Cardiac fibroblast (primary cell): ENCODE measurements around the gene ZNF467.

ENCODE experiments used
- DNase-seq, 2 donors: peaks; one replicate each; pipeline versions ENCODE4 v3.0.0 to v3.0.0-alpha.2; 2010; ENCODE audit warnings: low read depth in 2 of 2
- H3K4me3 ChIP-seq, 2 donors: replicated peaks in 1 of 2; 1 replicate in 1 of 2; 2 replicates in 1 of 2; pipeline ENCODE4 v1.5.1; 2011; ENCODE audit warnings: low read depth in 2 of 2, low read length in 2 of 2, mild to moderate bottlenecking in 2 of 2, moderate library complexity in 1 of 2
- CTCF ChIP-seq: IDR thresholded peaks from one replicate; pipeline ENCODE4 v1.5.1; 2011; ENCODE audit warnings: low read depth, mild to moderate bottlenecking, low read length, inconsistent platforms

Gene ZNF467

DNA sequence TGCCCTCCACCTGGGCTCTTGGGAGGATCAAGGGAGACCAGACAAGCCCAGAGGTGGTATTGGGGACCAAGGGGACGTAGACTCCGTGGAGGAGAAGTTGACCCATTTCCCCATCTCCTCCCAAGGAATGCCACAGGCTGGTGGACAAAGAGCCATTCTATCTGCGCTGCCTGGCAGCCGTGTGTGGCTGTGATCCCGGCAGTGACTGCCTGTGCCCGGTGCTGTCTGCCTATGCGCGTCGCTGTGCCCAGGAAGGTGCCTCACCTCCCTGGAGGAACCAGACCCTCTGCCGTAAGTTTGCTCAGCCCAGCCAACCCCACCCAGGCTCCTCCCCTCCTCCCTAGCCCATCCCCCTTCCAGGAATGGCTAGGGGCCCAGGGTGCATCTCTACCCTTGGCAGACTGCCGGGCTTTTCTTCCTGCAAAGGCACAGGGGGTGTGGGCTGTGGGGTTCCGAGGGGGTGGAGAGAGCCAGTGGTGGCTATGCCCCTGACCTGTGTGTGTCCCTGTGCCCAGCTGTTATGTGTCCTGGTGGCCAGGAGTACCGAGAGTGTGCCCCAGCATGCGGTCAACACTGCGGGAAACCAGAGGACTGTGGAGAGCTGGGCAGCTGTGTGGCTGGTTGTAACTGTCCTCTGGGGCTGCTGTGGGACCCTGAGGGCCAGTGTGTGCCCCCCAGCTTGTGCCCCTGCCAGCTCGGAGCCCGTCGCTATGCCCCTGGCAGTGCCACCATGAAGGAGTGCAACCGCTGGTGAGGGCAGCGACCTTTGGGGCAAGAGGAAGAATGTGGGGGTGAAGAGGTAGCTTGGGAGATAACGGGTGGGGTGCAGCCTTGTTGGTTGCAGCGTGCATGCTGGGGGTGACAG, 10.2 kb upstream of the ZNF467 start:
- no peak overlapping the region for H3K4me3 ChIP-seq
- no peak for DNase-seq
- TF ChIP-seq CTCF: no peak

DNA sequence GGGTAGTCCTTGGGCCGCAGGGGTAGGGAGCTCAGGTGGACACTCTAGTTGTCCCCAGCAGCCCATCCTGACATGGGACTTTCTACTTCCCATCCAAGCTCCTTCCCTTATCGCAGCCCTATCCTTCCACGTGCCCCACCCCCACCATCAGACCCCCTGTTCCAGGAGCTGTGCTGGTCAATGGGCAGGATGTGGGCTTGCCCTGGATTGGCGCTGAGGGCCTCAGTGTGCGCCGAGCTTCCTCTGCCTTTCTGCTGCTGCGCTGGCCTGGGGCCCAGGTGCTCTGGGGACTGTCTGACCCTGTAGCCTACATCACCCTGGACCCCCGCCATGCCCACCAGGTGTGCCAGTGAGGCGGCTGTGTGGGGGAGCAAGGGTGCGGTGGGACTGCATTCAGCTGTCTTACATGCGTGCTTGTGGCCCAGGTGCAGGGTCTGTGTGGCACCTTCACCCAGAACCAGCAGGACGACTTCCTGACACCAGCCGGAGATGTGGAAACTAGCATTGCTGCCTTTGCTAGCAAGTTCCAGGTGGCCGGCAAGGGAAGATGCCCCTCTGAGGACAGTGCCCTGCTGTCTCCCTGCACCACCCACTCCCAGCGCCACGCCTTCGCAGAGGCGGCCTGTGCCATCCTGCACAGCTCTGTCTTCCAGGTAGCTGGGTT, 9.4 kb upstream of the ZNF467 start:
- no peak overlapping the region for H3K4me3 ChIP-seq
- no peak for DNase-seq
- TF ChIP-seq CTCF: no peak

DNA sequence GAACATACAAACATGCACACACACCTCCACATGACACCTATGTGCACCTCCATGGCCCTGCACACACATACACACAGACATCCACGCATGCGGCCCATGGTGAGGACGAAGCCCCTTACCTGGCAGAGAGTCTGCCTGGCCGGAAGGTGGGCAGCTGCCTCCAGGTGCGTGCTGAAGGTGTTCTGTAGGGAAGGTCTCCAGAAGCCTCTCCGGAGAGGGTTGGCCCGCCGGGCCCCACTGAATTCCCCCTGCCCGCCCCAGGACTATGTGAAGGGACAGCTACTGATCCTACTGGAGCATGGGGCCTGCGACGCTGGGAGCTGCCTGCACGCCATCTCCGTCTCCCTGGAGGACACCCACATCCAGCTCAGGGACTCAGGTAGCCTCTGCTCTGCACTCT, 8.5 kb upstream of the ZNF467 start:
- no peak for DNase-seq
- no peak for TF ChIP-seq CTCF
- no peak overlapping the region for H3K4me3 ChIP-seq

GRCh38 chr7:149780636-149781419, 7.4 kb upstream of the ZNF467 start:
- DNase-seq: no peak
- TF ChIP-seq CTCF: no peak
- no peak overlapping the region for H3K4me3 ChIP-seq

GRCh38 chr7:149780056-149780455, 6.7 kb upstream of the ZNF467 start:
- no peak overlapping the region for H3K4me3 ChIP-seq
- DNase-seq: no peak
- no peak for TF ChIP-seq CTCF

DNA sequence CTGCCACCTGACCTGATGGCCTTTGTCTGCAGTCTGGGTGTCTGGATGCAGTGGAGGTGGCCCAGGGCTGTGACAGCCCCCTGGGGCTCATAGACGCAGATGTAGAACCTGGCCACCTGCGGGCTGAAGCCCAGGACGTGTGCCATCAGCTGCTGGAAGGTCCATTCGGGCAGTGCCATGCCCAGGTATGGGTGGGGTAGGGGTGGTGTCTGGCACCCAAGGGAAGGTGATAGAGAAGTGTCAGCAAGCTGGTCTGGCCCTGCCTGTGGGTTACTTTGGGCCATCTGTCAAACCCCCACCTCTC, 6.1 kb upstream of the ZNF467 start:
- TF ChIP-seq CTCF: no peak
- DNase-seq: no peak
- no peak overlapping the region for H3K4me3 ChIP-seq
